Measurements from ENCODE around the gene DLG2.
"Not testable (repeated sequence)": the region's sequence is repeated elsewhere in the genome, so short reads cannot be mapped to it uniquely, and the experiment has no call there.

DLG2 gene

DNA sequence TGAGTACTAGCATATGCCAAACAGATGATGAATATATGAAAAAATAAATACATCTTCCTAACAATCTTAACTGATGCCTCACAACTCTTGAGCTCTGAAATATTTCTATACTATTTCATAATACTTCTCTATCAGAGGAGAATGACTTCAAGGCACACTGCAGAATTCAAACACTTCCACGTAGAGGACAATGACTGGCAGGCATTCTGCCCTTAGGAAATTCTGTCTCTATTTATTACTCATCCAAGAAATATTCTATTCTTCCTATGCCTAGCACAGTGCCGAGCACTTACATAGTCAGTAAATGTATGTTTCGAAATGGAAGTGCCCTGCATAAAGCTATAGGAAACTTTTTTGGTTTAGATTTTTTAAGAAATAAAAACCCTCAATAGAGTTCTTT, 809.1 kb downstream of the DLG2 start:
- DNase-seq = no peak

DNA sequence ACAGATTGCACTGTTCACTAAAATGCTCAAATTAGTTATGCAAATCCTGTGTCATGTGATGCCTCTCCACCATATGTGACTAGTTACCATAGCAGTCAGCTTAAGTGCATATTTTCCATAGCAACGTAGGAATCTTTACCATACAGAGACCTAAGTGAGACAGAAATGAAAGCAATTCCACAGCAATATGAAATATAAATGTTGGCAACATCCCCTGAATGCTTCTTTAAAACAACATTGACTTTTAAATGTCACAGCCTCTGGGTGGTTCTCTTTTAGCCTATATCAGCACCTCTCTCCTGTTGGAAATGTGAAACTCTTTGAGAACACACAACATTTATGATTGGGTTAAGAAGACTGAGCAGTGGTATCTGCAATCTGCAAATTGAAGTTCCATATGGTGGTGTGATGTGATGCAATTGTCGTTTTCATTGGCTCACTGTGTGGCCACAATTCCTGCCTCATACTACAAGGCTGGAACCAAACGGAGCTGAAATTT, 814.6 kb downstream of the DLG2 start:
- DNase-seq = peak; percentile 50

DNA sequence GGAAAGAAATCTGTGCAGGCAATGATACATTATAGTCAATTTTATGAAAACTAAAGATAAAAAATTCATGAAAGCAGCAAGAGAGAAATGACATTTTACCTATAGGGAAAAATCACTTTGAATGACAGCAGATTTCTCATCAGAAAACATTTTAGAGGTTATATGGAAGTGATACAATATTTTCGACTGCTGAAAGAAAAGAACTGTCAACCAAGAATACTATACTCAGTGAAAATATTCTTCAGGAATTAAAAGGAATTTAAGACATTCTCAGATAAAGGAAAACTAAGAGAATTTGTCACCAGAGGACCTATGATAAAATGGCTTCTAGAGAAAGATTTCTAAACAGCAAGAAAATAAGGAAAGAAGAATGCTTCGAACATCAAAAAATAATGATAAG, 820.8 kb downstream of the DLG2 start:
- DNase-seq = no peak

DNA sequence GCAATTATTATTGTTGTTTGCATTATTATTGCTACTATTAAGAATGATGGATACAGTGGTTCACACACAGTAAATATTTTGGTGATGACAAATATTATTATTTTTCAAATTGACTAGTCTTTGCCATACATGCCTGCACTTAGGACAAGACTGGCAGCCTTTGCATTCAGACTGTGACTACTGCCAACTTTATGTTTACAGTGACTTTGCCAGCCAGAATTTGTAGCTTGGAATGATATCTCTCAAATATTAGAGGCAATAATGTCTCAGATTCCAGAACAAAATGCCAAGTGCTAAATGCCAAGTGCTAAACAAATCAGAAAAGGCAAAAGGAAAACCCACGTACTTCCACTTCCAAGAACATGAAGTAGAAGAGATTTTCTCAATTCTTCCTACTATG, 823.1 kb downstream of the DLG2 start:
- DNase-seq = no peak

DNA sequence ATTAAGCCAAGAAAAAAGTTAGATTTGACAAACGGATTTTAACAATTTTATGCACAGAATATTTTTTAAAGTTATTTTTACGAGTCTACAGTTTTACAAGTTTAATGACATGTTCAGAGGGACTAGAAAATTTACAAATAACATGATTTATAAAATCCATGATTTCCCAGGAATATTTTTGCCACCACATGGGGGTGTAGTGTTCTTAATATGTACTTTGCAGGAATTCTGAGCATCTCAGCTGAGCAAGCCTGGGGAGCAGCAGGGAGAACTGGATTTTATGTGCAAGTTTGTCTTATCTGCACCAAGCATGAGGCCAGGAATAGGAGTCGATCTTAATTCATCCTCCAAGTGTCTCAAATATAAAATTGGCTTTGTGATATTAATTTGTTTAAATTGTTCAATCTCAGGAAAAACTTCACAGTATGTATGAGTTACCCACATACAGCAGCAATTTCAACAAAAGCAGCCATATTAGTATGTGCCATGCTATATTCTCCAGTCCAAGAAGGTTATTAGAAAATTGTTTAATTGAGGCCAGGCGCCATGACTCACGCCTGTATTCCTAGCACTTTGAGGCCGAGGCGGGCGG, 826.3 kb downstream of the DLG2 start:
- no peak for DNase-seq

DNA sequence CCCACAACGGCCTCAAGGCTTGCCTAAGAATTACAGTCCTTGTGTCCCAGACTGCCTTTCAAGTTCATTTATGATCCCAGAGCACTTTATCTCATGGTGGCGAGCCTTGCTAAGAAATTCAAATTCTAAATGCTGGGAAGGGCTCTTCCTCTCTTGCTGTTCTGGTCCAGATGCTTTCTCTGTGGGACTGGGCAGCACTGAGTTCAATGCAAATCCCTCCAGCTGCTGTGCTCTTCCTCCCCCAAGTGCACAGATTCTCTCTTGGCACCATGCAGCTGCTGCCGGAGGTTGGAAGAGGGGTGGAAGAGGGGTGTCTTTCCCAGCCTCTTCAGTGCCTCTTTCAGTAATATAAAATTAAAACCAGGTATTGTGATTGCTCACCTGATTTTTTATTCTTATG, 828.0 kb downstream of the DLG2 start:
- no peak for DNase-seq

DNA sequence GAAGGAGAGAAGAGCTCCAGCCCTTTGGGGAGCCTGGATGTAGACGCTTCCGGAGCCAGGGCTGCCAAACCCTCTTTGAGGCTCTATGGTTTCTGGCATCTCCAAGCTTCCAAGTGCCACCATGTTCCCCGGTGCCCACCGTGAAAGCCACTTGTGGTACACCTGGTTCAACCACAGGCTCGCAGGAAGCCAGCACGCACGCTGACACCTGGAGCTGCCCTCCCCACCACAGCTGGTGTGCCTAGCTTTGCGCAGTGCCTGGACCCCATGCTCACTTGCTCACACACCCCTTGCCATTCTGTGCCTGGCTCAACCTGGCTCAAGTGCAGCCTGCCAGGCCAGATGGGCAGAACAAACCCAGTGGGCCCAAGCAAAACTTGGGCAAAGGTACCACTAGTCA, 831.4 kb downstream of the DLG2 start:
- DNase-seq = no peak

DNA sequence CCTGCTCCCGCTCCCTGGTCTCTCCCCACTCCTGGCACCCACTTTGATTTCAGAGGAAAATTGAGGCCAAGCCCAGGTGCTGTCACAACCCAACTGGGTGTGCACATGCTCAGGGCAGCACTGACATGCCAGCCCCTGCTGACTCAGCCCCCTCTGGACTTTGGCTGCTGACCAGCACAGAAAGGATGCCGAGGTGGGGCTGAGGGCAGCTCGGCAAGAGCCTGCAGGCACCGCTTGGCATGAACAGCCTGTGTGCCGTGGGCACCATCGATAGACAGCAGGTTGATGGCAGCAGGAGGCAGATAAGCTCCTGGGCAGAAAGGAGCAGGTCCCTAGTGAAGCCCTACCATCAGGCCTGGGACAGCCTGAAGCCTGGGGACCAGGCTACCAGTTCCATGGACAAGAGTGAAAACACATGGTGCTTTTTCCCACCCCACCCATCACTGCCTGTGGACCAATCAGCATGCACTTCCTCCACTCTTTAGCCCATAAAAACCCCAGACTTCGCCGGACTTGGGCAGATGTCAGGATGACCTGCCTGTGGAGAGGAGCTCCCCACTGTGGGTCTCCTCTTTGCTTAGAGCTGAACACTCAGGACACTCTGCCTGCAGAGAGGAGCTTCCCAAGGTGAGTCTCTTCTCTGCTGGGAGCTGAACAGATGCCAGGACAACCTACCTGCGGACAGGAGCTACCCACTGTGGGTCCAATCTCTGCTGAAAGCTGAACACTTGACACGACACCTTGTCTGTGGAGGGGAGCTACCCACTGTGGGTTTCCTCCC, 832.3 kb downstream of the DLG2 start:
- no peak for DNase-seq

DNA sequence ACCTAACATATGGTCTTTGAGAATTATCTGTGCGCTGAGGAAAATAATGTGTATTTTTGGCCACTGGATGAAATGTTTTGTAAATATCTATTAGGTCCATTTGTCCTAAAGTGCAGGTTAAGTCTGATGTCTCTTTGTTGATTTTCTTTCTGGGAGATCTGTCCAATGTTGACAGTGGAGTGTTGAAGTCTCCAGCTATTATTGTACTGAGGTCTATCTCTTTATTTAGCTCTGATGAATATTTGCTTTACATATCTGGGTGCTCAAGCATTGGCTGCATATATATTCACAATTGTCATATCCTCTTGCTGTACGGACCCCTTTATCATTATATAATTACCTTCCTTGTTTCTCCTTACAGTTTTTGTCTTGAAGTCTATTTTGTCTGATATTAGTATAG, 833.8 kb downstream of the DLG2 start:
- DNase-seq = no peak

DNA sequence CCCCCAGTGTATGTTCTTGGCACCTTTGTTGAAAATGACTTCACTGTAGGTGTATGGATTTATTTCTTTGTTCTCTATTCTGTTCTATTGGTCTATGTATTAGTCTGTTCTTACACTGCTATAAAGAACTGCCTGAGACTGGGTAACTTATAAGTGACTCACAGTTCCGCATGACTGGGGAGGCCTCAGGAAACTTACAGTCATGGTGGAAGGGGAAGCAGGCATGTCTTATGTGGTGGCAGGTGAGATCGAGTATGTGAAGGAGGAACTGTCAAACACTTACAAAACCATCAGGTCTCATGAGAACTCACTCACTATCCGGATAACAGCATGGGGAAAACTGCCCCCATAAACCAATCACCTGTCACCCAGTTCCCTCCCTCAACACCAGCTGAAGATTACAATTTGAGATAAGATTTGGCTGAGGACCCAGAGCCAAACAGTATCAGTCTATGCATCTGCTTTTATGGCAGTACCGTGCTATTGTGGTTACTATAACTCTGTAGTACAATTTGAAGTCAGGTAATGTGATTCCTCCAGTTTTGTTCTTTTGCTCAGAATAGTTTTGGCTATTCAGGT, 836.2 kb downstream of the DLG2 start:
- no peak for DNase-seq

DNA sequence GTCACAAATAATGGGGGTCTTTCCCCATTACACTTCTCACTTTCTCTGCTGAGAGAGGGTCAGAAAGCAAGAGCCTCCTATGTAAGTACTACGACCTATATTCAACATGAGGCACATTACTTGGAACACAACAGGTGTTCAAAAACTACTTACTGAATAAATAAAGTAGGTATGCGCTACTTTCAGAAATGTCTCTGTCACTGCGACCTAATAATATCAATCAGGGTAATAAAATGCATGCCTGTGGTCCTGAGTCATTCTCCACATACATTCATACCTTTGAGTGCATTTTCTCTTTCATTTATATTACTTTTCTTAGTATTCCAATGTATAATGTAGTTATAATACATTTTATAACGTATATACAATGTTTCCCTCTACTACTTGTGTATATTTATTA, 838.9 kb downstream of the DLG2 start:
- no peak for DNase-seq

DNA sequence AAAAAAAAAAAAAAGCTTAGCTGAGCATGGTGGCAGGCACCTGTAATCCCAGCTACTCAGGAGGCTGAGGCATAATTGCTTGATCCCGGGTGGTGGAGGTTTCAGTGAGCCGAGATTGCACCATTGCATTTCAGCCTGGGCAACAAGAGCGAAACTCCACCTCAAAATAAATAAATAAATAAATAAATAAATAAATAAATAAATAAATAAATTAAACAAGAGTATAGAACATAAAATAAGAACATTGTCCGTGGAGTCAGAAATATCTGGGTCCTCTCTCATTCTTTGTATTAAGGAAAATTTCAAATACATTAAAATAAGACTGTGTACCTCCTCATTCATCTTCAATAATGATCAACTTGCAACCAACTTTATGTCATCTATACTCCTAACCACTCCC, 843.0 kb downstream of the DLG2 start:
- DNase-seq = not testable (repeated sequence)

DNA sequence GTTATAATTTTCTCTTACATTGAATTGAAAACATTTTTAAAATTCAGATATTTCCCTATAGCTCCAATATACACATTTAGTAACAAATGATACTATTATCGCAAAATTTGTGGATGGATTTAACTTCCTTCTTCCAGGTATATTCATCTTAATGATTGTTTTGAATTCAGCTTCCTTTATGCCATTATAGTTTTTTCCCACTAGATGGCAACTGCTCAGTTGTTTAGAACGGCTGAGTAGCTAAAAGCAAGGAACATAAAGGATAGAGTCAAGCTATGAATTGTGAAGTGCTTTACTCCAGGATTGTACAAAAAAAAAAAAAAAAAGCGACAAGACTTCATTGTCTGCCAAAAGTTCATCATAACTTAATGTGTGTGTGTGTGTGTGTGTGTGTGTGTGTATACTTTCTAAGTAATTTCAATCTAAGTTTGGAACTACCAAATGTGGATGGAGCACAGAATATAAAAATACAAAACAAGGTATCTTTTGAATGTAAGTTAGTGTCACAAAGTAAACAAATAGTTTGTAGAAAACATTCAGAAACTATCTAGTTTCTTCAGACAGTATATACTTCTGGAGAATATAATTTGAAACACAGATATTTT, 846.4 kb downstream of the DLG2 start:
- no peak for DNase-seq

DNA sequence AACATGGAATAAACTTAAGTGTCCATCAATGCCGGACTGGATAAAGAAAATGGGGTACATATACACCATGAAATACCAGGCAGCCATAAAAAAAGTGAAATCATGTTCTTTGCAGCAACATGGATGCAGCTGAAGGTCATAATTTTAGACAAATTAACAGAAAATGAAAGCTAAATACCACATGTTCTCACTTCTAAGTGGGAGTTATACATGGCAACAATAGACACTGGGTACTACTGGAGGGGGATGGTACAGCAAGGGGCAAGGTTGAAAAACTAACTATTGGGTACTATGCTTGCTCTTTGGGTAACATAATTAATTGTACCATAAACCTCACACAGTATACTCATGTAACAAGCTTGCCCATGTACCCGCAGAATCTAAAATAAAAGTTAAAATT, 851.6 kb downstream of the DLG2 start:
- no peak for DNase-seq

DNA sequence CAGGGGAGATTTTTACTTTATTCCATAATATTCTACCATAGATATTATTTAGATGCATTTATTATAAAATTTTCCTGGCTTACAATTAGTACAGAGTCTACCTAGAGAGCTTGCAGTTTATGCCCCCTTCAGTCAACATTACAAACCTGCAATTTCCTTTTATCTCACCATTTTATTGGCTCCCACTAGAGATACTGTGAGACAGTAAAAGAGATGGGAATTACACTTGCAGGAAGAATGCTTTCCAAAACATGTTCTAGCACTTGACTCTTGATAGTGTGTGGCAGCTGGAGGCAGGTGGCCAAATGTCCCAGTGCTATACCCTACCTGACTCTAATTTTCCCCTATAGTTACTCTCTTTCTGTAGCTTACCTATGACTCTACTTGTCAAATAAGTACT, 863.2 kb downstream of the DLG2 start:
- no peak for DNase-seq

DNA sequence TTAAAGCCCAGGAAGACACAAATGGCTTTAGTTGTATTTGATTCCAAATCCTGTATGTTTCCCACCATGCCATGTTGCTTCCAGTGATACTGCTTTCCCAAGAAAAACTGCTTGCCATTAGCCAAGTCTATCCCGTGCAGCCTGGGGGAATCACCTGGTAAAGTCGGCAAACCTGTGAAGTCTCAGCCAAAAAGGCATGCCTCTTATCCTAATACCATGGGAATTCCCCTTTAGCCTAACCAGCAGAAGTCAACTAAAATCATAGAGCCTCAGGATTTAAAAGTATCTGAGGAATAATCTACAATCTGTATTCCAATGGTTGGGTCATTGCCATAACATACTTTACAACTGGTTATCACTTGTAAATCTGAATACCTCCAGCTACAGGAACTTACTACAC, 869.4 kb downstream of the DLG2 start:
- DNase-seq = no peak

DNA sequence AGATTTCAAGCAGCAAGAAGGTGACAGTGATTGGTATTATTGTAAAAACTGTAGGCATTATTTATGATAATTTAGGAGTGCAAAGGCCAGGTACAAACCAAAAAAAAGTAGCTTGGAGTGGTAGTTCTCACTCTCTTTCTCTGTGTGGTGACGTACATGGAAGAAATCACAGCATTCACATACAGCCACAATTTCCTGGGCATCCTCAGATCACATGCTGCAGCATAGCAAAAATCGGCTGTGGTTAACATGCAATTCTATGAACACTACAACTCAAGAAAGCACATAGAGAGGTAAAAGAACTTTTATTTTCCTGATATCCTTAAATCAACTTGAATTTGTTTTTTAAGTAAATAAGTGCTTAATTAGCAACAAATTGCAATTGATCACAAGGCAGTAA, 875.8 kb downstream of the DLG2 start:
- DNase-seq = no peak

DNA sequence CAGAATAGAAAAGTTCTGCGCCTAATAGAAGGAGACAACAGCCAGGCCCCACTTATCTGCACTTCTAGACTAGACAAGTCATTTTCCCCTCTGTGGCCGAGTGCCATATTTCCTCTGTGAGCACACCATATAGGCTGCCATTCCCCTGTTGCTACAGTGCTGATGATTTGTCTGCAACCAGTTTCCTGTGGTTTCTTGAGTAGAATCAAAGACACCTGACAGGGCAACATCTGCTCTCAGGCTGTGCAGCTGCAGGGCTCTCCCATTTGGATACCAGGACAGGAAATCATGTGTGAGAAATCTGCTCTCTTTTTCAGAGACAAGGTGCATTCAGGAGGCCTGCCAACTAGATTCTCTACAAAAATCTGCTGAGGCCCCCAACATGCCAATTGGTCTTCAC, 879.3 kb downstream of the DLG2 start:
- no peak for DNase-seq

DNA sequence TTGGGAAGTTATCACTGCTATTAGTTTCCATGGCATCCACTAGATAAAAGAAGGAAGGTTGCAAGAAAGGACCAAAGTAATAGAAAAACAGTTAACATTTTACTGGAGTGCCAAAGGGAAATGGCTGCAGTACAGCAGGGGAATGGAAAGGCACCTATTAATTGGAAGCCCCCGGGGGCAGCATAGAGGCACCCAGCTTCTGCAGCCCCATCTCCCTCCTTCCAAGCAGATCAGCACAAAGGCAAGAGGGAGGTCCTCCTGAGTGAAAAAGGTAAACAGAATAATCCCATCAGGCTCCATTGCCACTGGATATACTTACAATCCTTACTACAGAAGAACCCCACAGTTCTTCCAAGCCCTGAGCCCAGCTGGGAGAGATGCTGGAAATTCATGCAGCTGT, 887.1 kb downstream of the DLG2 start:
- no peak for DNase-seq

DNA sequence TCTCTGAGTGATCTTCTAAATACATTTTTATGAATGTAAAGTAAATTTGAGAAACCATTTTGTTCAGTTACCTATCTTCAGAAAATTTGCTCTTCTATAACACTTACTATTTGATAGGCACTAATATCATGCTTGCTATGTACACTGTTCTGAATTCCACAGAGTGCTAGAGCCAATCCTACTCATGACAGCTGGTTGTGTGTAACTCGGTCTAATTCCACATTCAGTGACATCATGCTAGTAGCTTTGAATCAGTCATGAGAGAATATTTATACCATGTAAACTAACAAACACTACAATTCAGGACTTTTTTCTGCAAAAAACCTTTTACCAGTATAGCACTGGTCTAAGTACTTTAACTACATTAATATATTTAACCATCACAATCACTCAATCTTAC, 902.9 kb downstream of the DLG2 start:
- DNase-seq = no peak

DNA sequence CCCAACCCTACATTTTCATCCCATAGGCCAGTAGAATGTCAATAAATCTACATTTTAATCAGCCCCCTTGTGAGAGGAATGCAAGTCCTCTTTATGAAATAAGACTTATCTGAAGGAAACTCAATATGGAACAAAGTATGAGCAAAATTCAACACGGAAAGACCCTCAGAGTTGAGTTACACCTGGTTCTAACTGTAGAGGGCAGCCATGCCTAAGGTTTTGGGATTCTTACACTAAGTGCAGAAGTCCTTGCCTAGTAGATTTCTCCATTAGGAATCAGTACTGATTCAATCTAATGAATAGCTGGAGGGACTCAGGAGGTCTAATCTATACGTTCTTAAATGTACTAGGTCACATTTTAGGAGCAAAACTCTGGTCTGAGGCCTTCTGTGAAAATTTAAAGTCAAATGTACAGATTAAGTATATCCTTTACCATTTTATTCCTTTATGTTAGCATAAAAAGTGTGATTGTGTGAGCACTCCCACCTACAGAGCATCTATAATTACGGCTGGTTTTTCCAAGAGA, 904.5 kb downstream of the DLG2 start:
- DNase-seq = no peak

DNA sequence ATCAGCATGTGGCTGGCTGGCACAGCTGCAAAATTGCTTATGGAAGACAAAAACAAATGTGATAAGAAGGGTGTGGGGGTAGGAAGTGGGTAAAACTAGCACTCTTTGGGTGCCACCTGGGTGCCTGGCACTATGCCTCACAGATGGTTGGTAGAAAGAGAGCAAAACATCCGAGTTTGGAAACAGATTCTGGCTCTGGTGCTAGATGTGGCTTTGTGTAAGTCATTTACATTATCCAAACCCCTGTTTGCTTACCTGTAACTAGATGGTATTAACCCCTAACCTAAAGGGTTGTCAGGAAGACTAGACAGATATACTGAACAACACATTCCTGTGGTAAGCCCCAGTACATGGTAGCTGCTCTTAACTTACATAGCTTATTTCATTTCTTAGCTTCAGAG, 905.6 kb downstream of the DLG2 start:
- no peak for DNase-seq

DNA sequence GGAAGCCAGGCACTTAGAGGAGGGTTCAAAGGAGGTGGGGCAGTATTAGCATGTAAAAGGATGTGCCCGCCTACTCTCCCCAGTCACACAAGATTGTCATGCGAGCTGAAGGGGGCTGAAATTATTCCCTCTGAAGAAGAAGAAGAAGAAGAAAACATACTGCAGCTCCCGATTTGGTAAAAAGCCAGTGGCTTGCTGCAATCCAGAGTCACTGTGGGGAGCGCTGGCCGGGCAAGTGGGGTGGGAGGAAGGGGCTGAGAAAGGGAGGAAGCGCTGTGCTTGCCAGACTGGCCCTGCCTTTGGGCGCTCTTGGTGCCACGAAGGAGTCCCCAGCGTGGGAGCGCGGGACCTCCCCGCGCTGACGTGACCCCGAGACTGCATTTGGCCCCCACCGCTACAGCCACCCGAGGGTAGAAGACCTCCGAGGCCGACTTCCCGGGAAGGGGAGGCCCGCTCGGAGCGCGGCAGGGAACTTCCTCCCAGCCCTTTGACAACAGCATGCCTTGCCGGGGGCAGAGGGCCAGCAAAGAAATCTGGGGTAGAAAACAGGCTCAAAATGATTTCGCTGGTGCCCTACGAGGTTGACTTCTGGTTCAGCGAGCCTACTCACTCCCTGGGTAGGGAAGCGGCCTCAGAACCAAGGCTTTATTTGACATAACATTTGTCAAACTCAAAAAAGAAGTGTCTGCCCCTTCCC, 906.3 kb downstream of the DLG2 start:
- peak; percentile 36 for DNase-seq
